Spinal cord (tissue), 10 donors: Measurements from ENCODE around the gene ATG4C. TPM values are rescaled to one million over a fixed set of nuclear protein-coding genes. Genes with fewer than 3 reads are reported as not detected.
"Not testable (repeated sequence)": the region's sequence is repeated elsewhere in the genome, so short reads cannot be mapped to it uniquely, and the experiment has no call there.

ENCODE experiments used
- DNase-seq, 6 donors: peaks; one replicate each; pipeline versions ENCODE4 v3.0.0 to v3.0.0-alpha.2; 2013 to 2015; ENCODE audit warnings: low spot score in 6 of 6, low read depth in 4 of 6
- H3K27ac ChIP-seq: one replicate; pipeline ENCODE4 v1.5.1; 2013; ENCODE audit warnings: low read depth, low read length, control low read depth
- H3K27me3 ChIP-seq: one replicate; pipeline ENCODE4 v1.6.1; 2013; ENCODE audit warnings: low read length; ENCODE audit not compliant: control insufficient read depth, insufficient read depth
- H3K36me3 ChIP-seq: one replicate; pipeline ENCODE4 v1.6.1; 2013; ENCODE audit warnings: low read length; ENCODE audit not compliant: control insufficient read depth, insufficient read depth
- H3K4me1 ChIP-seq: one replicate; pipeline ENCODE4 v1.6.1; 2013; ENCODE audit warnings: low read length; ENCODE audit not compliant: control insufficient read depth, insufficient read depth
- H3K4me3 ChIP-seq: one replicate; pipeline ENCODE4 v1.5.1; 2013; ENCODE audit warnings: low read depth, low read length, control low read depth
- H3K9me3 ChIP-seq: one replicate; pipeline ENCODE4 v1.6.1; 2013; ENCODE audit warnings: low read length; ENCODE audit not compliant: control insufficient read depth, insufficient read depth
- WGBS: methylation state at CpG from one replicate; pipeline ENCODE4 v1.1.5; 2013; ENCODE audit warnings: missing lambda C conversion rate; ENCODE audit not compliant: insufficient coverage; 5-methylcytosine and 5-hydroxymethylcytosine counted together
- polyA plus RNA-seq, 2 donors: library from polyadenylated mRNA; unstranded; fragments of 120-200 nt; gene quantifications; one replicate each; pipeline ENCODE4 v1.2.1, GENCODE V29; 2013; ENCODE audit not compliant: insufficient read length in 2 of 2
- total RNA-seq, 2 donors: library from RNA; depleted of rRNA in 1 of 2; stranded (reverse); fragments of 120-200 nt in 1 of 2; fragments of >200 nt in 1 of 2; gene quantifications; one replicate each; pipeline versions ENCODE4 v1.2.3 to v1.2.4, GENCODE V29; 2013 to 2014
- donor health status: healthy.

Gene ATG4C
- total and polyA plus RNA-seq, 4 donors: 12.1 to 27.3 (median 14.3) TPM

DNA sequence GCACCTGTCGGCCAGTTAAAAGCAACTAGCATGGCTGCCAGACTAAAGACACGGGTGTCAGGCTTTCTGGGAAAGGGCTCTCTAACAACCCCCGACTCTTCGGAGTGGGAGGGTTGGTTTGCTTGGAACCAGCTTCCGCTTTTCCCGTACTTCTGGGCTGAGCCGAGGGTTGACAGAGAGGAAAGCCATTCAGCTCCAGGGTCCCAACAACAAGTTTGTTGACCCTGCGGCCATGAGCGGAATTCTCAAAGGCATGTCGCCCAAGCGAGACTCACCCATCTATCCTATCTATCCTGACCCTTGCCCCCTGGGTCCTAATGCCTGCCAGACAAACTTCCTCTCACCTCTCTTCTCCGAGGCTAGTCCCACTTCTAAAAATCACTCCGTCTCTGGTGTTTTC is 29.0 kb upstream of the ATG4C start:
- H3K4me3 ChIP-seq, H3K27ac ChIP-seq, H3K4me1 ChIP-seq, DNase-seq, H3K27me3 ChIP-seq, H3K9me3 ChIP-seq, H3K36me3 ChIP-seq: not testable (repeated sequence)
- 90% methylated on average over 9 of the region's 13 CpGs for WGBS

DNA sequence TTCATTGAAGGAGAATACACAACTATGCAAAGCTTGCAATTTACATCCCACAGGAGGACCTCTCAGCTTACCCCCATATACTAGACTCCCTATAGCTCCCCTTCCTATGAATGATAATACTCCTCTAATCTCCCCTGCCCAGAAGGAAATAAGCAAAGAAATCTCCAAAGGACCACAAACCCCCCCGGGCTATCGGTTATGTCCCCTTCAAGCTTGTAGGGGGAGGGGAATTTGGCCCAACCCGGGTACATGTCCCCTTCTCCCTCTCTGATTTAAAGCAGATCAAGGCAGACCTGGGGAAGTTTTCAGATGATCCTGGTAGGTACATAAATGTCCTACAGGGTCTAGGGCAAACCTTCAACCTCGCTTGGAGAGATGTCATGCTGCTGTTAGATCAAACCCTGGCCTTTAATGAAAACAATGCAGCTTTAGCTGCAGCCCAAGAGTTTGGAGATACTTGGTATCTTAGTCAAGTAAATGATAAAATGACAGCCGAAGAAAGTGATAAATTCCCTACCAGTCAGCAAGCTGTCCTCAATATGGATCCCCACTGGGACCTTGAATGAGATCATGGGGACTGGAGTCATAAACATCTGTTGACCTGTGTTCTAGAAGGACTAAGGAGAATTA is 27.6 kb upstream of the ATG4C start:
- not testable (repeated sequence) for DNase-seq, H3K9me3 ChIP-seq, H3K27ac ChIP-seq, H3K4me1 ChIP-seq, H3K4me3 ChIP-seq, H3K27me3 ChIP-seq, H3K36me3 ChIP-seq
- no CpG with 5 or more reads among the region's 5 CpGs for WGBS

DNA sequence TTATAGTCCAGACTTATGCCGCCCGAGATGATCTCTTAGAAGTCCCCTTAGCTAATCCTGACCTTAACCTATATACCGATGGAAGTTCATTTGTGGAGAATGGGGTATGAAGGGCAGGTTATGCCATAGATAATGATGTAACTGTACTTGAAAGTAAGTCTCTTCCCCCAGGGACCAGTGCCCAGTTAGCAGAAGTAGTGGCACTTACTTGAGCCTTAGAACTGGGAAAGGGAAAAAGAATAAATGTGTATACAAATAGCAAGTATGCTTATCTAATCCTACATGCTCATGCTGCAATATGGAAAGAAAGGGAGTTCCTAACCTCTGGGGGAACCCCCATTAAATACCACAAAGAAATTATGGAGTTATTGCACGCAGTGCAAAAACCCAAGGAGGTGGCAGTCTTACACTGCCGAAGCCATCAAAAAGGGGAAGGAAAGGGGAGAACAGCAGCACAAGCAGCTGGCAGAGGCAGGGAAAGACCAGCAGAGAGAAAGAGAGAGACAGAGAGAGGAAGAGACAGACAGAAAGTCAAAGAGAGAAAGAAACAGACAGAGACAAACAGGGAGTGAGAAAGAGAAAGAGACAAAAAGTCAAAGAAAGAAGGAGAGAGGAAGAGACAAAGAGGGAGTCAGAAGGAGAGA is 24.6 kb upstream of the ATG4C start:
- WGBS: 92% methylated on average over 2 of the region's 5 CpGs
- H3K36me3 ChIP-seq, H3K4me3 ChIP-seq, H3K9me3 ChIP-seq, H3K27me3 ChIP-seq, DNase-seq, H3K27ac ChIP-seq, H3K4me1 ChIP-seq: not testable (repeated sequence)

DNA sequence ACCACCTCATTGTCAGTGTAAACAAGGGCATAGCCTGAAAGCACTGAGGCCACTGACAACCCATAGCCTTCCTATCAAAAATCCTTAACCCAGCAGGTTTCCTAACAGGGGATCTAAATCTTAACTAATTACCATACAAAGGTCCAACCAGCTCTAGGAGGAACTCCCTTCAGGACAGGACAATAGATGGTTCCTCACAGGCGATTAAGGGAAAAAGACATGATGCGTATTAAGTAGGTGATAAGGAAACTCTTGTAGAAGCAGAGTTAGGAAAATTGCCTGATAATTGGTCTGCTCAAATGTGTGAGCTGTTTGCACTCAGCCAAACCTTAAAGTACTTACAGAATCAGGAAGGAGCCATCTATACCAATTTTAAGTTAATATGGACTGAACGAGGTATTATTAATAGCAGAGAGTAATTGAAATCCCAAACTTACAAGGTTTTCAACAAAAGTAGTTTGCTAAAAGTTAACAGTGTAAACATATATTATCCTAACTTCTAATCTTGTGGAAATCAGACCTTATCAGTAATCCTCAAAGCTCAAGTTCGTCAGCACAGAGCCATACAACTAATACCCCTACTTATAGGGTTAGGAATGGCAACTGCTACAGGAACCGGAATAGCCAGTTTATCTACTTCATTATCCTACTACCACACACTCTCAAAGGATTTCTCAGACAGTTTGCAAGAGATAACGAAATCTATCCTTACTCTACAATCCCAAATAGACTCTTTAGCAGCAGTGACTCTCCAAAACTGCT is 23.7 kb upstream of the ATG4C start:
- not testable (repeated sequence) for DNase-seq, H3K4me1 ChIP-seq, H3K9me3 ChIP-seq, H3K4me3 ChIP-seq, H3K36me3 ChIP-seq, H3K27ac ChIP-seq, H3K27me3 ChIP-seq
- no CpG with 5 or more reads among the region's 6 CpGs for WGBS

DNA sequence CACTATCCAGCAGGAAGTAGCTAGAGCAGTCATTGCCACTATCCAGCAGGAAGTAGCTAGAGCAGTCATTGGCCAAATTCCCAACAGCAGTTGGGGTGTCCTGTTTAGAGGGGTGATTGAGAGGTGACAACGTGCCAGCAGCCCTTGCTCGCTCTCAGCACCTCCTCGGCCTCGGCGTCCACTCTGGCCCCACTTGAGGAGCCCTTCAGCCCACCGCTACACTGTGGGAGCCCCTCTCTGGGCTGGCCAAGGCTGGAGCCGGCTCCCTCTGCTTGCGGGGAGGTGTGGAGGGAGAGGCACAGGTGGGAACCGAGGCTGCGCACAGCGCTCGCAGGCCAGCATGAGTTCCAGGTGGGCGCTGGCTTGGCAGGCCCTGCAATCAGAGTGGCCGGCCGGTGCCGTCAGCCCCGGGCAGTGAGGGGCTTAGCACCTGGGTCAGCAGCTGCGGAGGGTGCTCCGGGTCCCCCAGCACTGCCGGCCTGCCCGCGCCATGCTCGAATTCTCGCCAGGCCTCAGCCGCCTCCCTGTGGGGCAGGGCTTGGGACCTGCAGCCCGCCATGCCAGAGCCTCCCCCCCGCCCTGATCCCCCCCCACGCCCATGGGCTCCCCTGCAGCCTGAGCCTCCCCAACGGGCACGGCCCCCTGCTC is 22.6 kb upstream of the ATG4C start:
- not testable (repeated sequence) for H3K9me3 ChIP-seq, H3K36me3 ChIP-seq, DNase-seq, H3K27ac ChIP-seq, H3K27me3 ChIP-seq, H3K4me1 ChIP-seq, H3K4me3 ChIP-seq
- 96% methylated on average over 30 of the region's 30 CpGs for WGBS

DNA sequence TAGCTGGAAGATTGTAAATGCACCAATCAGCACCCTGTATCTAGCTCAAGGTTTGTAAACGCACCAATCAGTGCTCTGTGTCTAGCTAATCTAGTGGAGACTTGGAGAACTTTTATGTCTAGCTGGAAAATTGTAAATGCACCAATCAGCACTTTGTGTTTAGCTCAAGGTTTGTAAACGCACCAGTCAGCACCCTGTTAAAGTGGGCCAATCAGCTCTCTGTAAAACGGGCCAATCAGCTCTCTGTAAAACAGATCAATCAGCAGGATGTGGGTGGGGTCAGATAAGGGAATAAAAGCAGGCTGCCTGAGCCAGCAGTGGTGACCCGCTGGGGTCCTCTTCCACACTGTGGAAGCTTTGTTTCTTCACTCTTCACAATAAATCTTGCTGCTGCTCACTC is 21.9 kb upstream of the ATG4C start:
- not testable (repeated sequence) for H3K36me3 ChIP-seq, DNase-seq, H3K4me1 ChIP-seq, H3K27me3 ChIP-seq, H3K9me3 ChIP-seq, H3K27ac ChIP-seq, H3K4me3 ChIP-seq
- WGBS: 93% methylated on average over 3 of the region's 4 CpGs

DNA sequence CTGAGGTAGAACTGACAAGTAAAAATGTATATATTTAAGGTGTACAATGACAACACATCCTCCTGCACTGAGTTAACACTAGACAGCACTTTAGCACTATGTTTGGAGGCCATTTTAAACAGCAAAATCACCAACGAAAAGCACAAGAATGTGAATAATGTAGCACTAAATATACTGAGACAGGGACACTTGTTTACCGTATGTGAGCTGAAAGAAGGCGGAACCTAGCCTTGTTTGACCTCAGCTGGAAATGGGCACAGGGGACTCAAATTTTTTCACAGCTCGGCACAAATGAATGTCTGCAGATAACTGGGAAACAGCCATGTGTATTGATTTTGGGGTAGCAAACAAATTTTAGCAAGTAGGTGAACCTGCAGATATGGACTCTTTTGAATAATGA is 18.0 kb upstream of the ATG4C start:
- Histone ChIP-seq H3K27me3 (no peaks in the 10 kb centered on the region), H3K4me1 (no peaks in the 10 kb centered on the region), H3K27ac (no peak overlapping the region), H3K9me3 (peaks cover 1% of the 10 kb centered on the region), H3K36me3 (no peaks in the 10 kb centered on the region), H3K4me3 (no peak overlapping the region)
- WGBS: 75% methylated on average over 4 of the region's 4 CpGs
- no peak for DNase-seq

DNA sequence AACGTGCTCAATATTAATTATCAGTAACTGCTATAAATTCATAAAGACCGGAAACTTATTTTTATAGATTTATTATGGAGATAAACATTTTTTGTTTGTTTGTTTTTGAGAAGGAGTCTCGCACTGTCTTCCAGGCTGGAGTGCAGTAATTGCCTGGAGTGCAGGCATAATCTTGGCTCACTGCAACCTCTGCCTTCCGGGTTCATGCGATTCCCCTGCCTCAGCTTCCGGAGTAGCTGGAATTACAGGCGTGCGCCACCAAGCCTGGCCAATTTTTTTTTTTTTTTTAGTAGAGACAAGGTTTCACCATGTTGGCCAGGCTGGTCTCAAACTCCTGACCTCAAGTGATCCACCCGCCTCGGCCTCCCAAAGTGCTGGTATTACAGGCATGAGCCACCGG is 15.4 kb upstream of the ATG4C start:
- H3K4me1 ChIP-seq, H3K27ac ChIP-seq, H3K9me3 ChIP-seq, H3K27me3 ChIP-seq, H3K4me3 ChIP-seq, H3K36me3 ChIP-seq, DNase-seq: not testable (repeated sequence)
- WGBS: 95% methylated on average over 6 of the region's 11 CpGs

DNA sequence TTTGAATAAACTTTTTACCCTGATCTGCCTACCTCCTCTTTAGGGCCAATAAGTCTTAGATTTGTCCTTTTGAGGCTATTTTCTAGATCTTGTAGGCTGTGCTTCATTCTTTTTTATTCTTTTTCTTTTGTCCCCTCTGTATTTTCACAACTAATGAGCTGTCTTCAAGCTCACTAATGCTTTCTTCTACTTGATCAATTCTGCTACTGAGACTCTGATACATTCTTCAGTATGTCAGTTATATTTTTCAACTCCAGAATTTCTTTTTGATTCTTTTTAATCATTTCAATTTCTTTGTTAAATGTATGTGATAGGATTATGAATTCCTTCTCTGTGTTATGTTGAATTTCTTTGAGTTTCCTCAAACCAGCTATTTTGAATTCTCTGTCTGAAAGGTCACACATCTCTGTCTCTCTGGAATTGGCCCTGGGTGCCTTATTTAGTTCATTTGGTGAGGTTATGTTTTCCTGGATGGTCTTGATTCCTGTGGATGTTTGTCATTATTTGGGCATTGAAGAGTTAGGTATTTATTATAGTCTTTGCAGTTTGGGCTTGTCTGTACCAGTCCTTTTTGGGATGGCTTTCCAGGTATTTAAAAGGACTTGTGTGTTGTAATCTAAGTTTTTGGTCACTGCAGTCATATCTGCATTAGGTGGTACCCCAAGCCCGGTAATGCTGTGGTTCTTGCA is 11.2 kb upstream of the ATG4C start:
- Histone ChIP-seq H3K36me3 (no peaks in the 10 kb centered on the region), H3K9me3 (no peaks in the 10 kb centered on the region), H3K4me3 (no peak overlapping the region), H3K4me1 (no peaks in the 10 kb centered on the region), H3K27ac (no peak overlapping the region), H3K27me3 (no peaks in the 10 kb centered on the region)
- no CpG with 5 or more reads among the region's 1 CpG for WGBS
- no peak for DNase-seq
